Neural progenitor cell (in vitro differentiated cells): ENCODE results near the gene CDH23.

ENCODE experiments used
- EZH2 ChIP-seq: fragments of 200-600 bp; sonication (generic); IDR thresholded peaks from 2 replicates; pipeline ENCODE4 v1.6.1; 2017; ENCODE audit warnings: antibody characterized with exemption, mild to moderate bottlenecking, moderate library complexity
- EZH2phosphoT487 ChIP-seq: fragments of 200-600 bp; sonication (generic); IDR thresholded peaks from 2 replicates; pipeline ENCODE4 v1.6.1; 2017; ENCODE audit warnings: antibody characterized with exemption
- TF ChIP-seq, protein P1 (sequence below): fragments of 200-600 bp; sonication (generic); IDR thresholded peaks from 2 replicates; pipeline ENCODE4 v1.5.1; 2017; ENCODE audit warnings: antibody characterized with exemption, mild to moderate bottlenecking

DNA sequence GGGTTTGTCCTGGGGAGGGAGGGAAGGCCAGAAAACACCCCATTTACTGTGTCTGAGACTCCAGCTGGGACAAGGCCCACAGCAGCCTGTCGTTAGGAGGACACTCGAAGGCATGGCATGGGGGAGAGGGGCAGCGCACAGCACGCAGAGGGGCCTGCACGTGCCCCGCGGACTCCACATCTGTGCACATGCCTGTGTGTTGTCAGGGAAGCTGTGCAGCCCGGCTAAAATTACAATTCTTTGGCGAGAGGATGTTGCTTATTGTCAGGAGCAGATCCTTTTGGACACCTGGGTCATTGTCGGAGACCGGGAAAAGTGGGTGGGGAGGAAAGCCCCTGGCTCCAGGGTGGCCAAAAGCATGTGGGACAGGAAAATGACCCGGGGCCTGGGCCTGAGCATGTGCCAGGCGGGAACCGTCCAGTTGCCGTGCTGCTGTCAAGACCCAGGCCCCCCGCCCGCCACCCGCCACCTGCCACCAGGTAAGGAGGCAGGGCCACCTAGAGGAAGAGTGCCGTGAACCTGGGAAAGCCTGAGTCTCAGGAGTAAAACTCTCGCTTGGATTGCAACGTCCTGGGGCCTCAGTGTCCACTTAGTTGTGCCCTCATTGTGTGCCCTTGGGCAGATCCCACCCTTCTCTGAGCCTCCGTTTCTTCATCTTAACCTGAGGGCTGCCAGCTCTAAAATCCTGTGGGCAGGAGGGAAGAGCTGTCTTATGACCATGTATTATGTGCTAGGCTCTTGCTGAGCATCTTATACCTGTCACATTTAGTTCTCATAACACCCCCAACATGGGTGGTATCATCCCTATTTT, 369.4 kb downstream of the CDH23 start:
- TF ChIP-seq, protein P1, sequence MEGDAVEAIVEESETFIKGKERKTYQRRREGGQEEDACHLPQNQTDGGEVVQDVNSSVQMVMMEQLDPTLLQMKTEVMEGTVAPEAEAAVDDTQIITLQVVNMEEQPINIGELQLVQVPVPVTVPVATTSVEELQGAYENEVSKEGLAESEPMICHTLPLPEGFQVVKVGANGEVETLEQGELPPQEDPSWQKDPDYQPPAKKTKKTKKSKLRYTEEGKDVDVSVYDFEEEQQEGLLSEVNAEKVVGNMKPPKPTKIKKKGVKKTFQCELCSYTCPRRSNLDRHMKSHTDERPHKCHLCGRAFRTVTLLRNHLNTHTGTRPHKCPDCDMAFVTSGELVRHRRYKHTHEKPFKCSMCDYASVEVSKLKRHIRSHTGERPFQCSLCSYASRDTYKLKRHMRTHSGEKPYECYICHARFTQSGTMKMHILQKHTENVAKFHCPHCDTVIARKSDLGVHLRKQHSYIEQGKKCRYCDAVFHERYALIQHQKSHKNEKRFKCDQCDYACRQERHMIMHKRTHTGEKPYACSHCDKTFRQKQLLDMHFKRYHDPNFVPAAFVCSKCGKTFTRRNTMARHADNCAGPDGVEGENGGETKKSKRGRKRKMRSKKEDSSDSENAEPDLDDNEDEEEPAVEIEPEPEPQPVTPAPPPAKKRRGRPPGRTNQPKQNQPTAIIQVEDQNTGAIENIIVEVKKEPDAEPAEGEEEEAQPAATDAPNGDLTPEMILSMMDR: no peak
- TF ChIP-seq EZH2 (no peak), EZH2phosphoT487 (no peak)
